SW480 (cell line): Measurements from ENCODE around the gene SRP9.
A peak's percentile ranks its signal among the peaks of the same experiment; 100 is the strongest.

Source experiments
- DNase-seq: peaks from one replicate; pipeline ENCODE4 v3.0.0-alpha.2; 2016; ENCODE audit warnings: low spot score

SRP9 gene, protein sequence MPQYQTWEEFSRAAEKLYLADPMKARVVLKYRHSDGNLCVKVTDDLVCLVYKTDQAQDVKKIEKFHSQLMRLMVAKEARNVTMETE

DNA sequence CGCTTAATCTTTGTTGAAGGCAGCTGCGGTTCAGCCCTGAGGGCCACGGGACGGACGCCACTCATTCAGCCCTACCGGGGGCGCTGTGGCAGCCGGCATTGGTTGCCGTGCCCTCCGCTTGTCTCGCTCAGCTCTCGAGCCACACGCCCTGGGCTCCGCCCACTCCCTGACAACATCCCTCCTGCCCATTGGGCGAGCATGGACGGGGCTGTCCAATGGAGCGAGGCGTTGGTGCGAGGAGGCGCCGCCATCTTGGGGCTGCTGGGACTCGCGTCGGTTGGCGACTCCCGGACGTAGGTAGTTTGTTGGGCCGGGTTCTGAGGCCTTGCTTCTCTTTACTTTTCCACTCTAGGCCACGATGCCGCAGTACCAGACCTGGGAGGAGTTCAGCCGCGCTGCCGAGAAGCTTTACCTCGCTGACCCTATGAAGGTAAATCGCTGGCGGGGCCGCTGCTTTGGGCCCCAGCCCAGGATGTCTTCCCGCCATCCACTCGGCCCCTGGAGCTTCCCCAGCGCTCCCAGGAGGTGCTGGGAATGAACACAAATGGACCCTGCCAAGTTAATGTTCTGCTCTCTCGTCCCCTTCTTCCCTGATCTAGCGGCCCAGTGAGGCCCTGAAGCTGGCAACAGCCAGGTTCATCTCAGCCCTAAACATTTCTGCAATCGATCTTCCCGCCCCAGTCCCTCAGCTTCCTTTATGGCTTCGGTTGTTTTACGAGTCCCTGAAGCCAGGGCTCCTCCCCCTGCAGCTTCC is at the start of gene SRP9:
SRP9 (plus strand) TSS at position 244 of the 754 bp plus-strand sequence; CDS start at position 359, 115 bp downstream.
- DNase-seq: peak; percentile 98

DNA sequence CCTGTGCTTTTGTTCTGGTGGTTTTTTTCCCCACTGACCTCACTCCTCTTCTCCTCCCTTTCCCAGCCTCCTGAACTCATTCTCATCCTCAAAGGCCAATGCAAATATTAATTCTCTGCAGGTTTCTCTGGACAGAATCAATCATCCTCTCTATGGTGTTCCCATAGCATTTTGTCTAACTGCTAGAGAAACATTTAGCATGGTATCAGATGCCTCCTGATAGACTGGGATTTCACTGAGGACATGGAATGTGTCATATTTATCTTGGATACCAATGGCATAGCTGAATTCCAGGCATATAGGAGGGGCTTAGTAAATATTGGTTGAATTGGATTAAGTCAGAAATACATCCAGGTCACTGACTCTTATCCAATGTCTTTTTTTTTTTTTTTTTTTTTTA is 46.1 kb upstream of the SRP9 start:
- DNase-seq: no peak

DNA sequence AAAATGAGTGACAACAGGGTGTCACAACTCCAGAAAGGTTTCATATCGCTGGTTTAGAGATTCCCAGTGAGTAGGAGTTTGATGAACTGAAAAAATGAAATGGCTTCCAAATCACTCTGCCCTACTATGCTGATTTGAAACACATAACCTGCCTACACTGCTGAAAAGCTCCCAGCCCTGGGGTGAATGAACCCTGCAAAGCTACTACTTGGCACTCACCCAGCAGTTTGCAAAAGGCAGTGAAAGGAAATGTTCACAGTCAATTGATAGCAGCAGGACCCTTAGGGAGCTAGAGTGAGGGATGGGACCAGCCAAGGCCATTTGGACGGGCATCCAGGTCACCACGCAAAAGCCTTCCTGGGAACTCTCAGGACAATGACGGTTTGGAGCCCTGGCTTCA is 44.4 kb upstream of the SRP9 start:
- no peak for DNase-seq

DNA sequence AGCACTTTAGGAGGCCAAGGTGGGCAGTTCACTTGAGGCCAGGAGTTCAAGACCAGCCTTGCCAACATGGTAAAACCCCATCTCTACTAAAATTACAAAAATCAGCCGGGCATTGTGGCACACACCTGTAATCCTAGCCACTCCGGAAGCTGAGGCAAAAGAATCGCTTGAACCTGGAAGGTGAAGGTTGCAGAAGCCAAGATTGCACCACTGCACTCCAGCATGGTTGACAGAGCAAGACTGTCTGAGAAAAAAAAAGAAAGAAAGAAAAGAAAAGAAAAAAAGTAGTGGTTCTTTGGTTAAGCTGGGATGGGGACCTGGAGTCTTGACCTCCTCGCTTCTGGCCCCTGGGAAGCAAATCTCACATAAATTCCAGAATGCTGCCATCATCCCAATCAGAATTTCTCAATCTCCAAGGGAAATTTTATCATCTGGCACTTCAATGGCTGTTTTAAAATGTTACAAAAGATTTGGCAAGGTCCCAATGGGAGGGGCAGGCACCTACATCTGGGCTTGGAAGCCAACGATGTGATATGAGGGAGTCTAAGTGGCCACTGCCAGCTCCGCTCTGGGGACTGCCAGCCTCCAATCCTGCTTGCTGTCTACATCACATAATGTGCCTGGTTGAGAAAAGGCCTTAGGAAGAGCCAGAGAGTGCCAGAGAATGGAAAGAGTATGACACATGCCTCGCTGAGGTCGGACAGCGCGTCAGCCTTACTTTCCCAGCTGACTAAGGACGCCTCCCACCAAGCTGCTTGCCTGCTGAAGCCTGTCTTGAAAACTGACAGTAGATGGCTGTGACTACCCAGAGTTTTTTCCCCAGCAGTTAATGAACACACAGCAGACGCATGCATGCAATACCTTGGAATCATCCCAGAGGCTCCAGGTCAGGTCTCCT is 42.1 kb upstream of the SRP9 start:
- no peak for DNase-seq

DNA sequence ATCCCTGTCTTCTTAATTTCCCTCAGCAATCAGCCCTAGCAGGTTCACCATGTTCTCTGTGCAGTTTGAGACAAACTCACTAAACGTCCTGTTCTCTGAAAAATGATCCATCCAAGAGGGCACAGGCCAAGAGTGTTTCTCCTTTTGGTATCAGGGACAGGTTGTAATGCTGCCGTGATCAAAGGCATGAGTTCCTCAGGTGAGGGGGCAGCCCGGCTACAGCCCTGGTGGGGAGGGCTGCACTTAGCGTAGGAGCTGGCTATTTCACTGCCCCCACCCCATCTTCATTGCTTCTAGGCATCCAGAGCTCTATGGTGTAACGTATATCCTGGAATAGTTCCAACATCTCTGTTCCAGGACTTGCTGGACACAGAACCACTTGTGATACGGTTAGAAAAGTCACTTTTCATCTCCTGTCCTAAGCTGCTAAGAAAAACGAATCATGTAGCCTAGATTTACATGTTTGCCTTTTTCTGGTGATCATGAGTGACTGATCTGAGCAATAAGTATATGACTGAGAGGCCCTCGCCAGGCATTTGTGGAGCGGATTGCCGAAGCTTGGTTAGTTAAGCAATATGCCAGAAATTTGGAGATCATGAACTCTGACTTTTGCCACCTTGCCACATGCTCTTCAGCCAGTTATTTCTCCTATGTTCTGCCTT is 41.1 kb upstream of the SRP9 start:
- DNase-seq: no peak

DNA sequence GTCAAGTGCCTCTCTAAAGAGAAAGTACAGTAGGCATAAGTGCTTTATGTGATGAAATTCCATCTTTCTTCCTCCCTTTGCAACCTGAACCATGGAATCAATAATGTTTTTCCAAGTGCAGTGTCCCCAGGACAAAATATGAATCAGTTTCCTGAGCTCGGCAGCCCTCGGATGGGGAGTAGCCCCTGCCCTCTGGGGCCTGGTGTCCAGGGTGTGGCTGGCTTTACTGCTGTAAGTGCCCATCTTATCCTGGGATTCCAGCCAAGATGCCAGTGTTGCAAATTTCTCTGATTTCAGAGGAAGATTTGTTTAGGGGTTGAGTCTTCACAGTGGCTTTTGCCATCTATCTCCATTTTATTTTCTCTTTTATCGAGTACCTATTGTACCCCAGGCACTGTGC is 40.5 kb upstream of the SRP9 start:
- no peak for DNase-seq

DNA sequence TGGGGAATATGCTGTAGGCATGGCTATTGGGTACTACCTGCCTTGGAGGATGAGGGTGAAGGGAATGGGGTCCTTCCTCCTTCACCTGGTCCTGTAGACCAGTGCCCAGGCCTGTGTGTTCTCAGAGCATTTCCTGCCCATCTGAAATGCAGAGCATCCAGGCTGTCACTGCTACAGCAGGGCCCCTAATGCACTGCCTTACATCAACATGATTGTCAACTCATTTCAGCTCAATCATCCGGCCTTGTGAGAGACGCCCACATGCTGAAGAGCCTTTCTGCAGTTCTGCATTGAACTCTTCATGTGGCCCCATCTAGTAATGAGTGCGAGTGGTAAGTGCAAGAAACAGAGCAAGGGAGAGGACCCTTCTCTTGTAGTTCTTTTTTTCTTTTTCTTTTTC is 39.8 kb upstream of the SRP9 start:
- DNase-seq: no peak

DNA sequence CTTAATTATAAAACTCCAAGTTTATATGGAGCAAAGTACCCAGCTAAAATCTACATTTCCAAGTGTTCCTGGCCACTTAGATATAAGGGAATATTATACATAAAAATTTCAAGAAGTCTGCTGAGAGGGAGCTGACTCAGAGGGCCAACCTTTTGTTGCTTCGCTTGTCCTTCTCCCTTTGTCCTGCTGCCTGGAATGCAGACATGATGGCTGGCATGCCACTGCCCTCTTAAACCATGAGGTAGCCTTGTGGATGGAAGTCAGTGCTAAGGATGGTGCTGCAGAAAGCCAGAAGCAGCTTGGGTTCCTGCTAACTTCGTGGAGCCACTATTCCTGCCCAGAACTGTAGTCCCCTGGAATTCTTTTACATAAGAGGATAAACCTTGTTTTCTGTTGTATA is 38.9 kb upstream of the SRP9 start:
- no peak for DNase-seq

DNA sequence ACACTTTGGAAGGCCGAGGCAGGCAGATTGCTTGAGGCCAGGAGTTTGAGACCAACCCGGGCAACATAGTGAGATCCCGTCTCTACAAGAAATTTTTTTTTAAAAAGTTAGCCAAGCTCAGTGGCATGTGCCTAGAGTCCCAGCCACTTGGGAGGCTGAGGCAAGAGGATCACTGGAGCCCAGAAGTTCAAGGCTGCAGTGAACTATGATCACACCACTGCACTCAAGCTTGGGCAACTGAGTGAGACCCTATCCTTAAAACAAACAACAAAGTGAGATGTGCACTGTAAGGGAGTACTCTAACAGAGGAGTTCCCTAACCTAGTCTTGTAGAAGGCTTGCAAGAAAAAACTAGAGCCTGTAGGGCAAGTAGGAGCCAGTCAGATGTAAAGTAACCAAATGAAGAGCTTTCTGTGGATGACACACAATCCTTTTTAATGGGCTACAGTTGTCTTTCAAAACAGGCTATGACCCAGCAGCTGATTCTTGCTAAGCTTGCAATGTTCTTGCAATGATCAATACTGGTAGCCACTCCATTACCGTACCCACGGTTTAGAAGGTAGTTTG is 38.0 kb upstream of the SRP9 start:
- no peak for DNase-seq

DNA sequence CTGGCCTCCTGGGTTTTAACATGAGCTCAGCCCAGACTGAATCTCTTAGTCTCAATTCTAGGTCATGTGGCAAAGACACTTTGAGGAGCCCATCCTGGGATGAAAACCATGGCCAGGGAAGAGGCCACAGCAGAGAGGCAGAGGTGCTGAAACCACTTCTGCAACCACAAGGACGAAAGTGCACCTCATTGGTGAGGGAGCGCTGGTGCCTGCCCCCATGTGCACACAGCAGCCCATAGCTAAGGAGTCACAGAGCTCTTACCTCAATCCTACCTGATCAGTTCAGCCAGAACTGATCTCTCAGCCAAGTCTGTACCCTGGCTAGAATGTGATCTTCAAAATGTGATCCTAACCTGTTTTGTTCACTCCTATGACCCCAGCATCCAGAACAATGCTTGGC is 32.9 kb upstream of the SRP9 start:
- DNase-seq: no peak

DNA sequence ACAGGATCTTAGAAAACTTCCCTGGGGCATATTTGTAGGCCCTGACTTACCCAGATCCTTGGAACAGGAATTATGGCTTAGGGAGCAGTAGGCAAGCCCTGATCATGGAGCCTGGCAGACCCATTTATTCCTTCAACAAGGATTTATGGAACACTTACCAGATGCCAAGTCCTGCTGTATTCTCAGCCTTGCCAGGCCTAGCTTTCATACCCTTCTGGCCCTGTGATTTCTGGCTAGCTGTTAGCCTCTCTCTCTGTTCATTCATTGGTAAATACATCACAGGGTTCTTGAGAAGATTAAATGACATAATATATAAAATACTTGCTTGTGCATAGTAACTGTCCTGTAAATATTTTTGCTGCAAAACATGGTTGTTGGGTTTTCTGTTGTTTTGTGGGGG is 32.4 kb upstream of the SRP9 start:
- no peak for DNase-seq

DNA sequence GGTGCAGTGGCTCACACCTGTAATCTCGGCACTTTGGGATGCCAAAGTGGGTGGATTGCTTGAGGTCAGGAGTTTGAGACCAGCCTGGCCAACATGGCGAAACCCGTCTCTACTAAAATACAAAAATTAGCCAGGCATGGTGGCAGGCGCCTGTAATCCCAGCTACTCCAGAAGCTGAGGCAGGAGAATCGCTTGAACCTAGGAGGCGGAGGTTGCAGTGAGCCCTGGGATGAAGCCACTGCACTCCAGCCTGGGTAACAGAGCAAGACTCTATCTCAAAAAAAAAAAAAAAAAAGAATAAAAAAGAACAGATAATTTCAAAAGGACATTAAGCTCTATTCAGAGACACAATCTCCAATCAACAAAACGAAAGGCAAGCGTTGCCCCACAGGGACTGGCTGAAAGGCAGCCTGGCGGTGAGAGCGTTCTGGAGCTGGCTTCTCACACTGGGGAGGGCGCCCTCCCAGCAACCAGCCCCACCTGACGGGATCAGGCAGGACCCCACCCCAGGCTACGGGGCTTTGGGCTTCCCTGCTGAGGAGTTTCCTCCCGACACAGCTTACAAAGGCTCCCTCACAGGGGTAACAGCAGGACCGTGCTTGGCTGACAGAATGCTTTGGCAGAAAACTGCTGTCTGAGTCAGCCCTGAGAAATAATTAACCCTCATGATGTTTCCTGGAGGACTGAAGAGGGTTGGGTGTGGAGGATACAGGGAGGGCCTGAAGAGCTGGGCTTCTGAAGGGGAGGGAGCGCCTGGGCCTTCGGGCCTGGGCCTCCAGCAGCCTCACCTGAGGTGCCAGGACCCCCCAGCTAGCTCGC is 31.1 kb upstream of the SRP9 start:
- peak; percentile 70 for DNase-seq

DNA sequence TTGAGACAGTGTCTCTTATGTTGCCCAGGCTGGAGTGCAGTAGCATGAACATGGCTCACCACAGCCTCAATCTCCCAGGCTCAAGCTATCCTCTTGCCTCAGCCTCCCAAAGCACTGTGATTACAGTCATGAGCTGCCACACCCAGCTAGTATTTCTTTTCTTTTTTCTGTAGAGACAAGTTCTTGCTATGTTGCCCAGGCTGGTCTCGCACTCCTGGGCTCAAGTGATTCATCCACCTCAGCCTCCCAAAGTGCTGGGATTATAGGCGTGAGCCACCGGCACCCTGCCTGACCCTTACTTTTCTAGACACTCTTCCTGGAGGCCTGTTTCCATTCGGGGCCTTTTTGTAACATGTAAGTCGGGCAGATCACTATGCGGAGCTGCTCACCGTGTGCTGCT is 30.1 kb upstream of the SRP9 start:
- no peak for DNase-seq

DNA sequence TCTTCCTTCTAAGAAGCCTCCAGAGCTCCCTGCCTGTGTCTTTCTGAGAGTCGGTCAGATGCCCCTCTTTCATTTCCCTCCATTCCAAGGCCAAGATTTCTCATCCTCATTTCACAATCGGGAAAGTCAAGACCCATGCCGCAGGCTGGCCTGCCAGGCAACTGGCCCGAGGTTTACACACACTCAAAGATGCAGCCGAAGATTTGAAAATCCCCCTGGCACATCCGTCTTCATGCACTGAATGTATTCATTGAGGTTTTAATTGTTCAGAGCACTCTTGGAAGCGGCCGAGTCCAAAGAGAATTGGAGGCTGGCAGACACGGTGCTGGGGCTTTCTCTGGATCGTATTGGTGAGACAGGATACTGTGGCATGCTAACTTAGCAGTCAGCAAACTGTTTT is 29.1 kb upstream of the SRP9 start:
- DNase-seq: no peak

DNA sequence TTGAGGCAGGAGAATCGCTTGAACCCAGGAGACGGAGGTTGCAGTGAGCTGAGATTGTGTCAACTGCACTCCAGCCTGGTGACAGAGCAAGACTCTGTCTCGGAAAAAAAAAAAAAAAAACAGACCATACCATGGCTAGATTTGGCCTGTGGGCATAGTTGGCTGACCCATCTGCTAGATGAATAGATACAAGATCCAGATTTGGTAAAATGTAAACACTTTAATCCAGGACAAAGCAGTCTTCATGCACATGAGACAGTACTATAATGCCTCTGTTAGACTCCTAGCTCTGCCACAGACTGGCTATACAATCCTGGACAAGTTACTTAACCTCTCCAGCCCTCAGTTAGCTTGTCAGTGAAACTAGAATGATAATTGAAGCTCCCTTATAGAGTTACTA is 27.9 kb upstream of the SRP9 start:
- no peak for DNase-seq

DNA sequence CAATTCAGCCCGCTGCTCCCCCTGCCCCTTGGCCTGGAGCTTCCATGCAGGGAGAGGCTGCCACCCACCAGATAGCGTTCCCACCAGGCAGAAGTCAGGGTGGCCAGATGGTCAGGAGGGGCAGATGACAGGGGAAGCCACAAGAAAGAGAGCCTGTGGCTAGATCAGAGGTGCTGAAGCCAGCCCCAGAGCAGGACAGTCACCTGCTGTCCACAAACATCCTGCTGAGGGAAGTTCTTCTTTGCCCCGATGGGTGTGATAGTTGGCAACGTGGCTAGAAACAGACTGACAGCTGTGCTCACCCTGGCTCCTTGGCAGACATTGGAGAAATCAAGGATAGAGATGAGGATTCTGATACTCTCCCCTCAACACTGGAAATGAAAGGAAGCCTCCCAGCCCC is 27.2 kb upstream of the SRP9 start:
- DNase-seq: peak; percentile 81

DNA sequence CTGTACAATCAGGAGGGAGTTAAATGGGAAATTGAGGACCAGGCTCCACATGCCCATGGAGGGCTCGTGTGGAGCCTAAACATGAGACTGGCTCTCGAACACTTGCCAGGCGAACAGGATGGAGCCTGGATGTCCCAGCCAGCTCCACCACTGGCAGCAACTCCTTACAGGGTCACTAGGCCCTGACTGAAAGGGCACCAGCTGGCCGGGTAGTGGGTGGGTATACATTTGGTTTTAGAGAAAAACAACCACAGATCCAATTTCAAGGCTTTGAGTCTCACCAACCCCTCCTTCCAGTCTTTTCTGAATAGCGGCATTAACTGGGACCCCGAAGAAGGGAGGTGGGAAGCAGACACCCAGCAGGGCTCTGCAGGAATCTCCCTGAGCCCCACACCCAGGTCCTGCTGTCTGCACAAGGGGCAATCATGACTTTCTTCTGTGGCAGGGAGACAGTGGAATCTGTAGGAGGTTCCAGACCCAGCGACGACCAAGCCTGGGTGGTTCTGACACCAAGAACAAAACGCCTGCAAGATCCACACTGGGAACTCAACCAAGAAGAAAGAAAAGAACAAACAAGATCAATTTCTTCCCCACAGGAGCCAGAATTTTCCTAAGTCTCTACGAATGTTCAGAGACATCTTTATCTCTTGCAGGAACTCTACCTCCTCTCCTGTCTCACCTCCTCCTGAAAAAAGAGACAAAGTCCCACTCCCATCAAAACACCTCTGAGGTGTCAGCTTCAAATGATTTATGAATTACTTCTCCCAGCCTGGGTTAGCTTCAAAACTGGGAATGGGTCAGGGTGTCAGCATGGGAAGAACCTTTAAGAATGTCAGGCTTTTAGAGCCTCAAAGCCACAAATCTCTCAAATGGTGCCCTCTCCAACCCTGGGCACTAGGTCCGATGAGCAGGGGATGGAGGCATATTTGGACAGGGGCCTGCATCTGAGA is 26.5 kb upstream of the SRP9 start:
- DNase-seq: no peak

DNA sequence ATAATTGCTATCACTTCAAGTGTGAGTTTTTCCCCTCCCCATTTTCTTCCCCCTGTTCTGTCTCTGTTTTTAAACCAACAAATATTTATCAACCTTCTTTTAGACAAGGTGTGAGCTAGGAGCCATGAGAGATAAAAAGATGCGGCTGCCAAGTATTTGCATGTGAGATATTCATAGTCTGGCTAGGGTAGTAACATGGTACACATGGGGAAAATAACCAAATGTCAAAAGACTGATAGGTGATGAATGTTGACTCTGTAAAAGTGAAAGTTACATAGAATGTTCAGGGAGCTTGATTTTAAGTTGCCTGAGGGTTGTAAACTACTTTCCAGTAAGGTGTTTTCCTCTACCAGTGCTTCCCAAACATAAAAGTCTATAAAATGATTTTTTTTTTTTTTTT is 25.4 kb upstream of the SRP9 start:
- no peak for DNase-seq

DNA sequence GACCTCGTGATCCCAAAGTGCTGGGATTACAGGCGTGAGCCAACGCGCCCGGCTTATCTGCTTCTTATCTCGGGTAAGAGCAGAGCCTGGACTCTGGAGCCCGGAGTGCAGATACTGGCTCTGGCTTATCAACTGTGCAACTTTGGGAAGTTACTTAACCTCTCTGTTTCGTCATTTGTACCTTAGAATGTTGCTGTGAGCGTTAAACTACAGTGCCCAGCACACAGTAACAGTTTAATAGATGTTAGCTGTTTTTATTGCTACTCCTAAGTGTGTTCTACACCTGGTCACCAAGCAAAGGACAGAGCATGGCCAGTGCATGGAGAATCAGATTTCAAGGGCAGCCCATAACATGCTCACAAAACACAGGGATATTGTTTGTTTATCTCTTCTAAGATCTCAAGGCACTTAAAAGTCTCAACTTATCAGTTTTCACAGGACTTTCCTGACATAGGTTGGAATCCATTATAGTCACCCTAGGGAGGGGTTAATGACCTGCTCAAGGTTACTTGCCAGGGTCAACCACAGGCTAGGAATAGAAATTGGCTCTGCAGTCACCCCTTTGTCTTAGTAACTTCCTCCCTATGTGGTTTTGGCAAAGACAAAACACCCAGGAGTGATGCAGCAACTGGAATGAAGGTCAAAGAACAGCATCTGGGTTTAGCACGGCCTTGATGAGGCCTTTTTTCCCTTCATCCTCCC is 22.5 kb upstream of the SRP9 start:
- DNase-seq: peak; percentile 85
